Activated CD4-positive, alpha-beta T cell treated with anti-CD3 and anti-CD28 coated beads, Interleukin-2, Interleukin-6, amounts not matched to agents 100 ng/mL and 50 ng/mL, durations not matched to agents 16 hours and 8 hours (primary cell): ENCODE results near the gene WDR18.

Source experiments
- DNase-seq: peaks from one replicate; pipeline ENCODE4 v3.0.0-alpha.2; 2020

The WDR18 gene

DNA sequence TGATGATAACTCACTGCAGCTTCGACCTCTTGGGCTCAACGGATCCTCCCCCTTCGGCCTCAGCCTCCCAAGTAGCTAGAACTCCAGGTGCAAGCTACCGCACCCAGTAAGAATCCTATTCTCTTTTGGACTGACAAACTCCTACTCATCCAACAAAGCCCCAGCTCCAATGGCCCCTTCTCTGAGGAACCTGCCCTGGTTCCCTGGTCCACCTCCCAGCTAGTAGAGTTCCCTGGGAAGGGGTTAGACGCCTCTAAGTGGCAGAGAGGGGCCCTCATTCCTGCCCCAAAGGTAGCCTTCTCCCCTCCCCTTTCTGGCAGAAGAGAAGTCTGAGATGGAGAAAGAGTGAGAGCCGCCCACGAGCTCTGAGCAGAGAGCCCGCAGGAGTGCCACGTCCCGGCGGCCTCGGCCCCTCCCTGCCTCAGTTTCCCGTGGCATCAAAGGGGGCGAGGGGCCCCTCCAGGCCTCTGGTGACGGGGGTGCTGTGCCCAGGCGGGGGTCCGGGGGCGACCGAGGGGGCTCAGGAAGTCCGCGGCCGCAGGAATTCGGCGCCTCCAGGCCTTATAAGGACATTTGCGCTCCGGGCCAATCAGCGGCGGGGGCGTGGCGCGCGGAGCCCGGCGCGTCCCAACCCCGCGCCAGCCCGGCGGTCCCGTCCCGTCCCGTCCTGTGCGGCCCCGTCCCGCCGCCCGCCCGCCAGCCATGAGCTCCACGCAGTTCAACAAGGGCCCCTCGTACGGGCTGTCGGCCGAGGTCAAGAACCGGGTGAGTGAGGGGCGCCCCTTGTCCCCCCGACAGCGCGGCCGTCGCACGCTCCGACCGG lies 42.0 kb downstream of the WDR18 start, which contains the start of gene CNN2:
CNN2 (plus strand) TSS at position 649 of the 823 bp plus-strand sequence; CDS start at position 703, 54 bp downstream.
- DNase-seq = peak; percentile 75

DNA sequence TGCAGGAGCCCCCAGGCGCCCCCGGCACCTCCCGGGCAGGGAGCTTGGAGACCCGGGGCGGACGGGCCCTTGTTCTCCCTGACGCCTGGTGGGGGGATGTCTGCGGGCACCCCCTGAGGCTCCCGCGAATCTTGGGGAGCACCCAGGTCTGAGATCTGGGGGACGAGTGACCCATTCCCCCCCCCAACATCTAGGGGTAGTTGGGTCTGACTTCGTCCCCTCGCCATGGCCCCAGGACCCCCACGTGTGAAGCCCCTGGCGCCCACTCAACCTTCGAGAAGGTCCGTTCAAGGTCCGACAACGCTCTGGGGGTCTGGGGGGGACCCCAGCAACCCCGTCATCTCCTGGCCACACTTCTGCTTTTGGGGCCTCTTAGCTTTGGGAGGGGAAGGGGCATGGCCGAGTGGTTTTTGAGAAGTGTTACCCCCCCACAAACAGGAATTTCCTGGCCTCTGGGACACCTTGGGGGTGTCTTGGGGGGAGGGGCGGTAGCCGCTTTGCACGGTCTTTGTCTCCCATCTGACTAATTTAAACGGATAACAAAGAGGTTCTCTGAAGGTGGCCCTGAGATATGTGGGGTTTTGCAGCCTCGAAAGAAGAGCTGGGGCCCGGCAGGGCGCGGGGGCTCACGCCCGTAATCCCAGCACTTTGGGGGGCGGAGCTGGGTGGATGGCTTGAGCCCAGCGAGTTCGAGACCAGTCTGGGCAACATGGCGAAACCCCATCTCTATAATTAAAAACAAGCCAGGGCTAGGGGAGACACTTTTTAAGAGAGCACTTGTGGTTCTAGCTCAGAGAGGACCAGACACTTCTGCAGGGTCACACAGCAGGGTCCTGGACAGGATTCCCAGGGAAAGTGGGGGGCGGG lies 42.9 kb downstream of the WDR18 start:
- DNase-seq = peak; percentile 47

DNA sequence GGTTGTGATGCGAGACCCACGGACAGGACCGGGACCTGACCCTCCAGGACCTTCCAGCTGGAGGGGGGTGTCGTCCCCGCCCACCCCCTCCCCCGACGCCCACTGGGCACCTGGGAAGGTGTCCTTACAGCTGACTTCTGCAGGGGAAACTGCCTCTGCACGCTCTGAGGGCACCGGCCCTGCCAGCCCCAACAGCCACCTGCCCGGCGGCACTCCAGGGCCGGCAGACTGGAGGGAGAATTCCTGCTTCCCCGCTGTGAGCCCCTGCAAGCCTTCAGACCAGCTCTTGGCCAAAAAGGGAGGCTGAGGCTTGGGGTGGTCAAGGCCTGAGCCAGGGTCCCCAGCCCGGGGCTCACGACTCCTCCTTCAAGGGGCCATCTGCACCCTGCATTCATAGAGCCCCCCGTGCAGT lies 43.5 kb downstream of the WDR18 start:
- DNase-seq = no peak

DNA sequence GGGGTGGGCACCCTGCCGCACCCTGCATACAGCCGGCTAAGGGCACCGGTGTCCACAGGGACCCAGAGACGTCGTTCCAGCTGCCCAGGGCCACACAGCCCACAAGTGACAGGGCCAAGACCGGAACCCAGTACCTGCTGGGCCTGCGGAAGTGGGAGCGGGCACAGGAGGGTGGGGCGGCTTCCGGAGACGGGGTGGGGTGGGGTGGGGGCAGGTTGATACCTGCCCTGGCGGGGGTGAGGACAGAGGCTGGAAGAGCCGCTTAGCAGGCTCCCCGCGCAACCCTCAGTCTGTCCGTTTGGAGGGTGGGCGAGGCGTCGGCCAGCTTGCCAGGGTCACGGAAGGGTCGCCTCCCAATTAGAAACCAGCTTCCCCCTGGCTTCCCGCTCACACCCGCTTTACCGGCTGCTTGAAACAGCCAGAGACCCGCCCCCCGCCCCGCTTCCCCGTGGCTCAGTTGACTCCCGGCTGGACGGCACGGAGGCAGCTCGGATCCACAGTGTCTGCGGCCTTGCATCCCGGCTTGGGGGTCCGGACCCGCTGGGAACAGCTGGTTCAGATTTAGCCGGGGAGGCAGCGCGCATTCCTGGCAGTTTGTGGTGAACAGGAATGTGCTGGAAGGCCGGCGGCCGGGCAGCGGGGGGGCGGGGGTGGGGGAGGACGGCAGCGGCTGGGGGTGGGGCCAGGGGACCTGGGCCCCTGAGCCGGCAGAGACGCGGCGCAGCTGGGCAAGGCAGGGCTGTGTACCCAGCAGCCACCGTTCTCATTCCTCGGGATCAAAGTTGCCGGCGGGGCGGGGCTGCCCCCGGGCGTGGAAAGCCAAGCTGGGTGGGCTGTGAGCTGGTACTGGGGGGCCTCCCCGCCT lies 44.1 kb downstream of the WDR18 start:
- peak; percentile 71 for DNase-seq

DNA sequence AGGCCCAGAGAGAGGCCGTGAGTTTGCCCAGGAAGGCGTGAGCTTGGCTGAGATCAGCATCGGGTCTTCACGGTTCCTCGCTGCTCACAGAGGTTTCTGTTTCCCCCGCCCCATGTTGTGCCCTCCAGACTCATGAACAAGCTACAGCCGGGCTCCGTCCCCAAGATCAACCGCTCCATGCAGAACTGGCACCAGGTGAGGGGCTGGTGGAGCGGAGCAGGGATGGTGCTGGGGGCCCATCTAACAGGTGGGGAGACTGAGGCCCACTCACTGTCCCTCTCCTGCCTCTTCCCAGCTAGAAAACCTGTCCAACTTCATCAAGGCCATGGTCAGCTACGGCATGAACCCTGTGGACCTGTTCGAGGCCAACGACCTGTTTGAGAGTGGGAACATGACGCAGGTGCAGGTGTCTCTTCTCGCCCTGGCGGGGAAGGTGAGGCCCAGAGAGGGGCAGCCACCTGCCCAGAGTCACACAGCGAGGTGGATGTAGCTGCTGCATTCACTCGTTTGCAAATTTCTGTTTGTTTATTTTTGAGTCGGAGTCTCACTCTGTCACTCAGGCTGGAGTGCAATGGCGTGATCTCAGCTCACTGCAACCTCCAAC lies 48.2 kb downstream of the WDR18 start:
- no peak for DNase-seq

DNA sequence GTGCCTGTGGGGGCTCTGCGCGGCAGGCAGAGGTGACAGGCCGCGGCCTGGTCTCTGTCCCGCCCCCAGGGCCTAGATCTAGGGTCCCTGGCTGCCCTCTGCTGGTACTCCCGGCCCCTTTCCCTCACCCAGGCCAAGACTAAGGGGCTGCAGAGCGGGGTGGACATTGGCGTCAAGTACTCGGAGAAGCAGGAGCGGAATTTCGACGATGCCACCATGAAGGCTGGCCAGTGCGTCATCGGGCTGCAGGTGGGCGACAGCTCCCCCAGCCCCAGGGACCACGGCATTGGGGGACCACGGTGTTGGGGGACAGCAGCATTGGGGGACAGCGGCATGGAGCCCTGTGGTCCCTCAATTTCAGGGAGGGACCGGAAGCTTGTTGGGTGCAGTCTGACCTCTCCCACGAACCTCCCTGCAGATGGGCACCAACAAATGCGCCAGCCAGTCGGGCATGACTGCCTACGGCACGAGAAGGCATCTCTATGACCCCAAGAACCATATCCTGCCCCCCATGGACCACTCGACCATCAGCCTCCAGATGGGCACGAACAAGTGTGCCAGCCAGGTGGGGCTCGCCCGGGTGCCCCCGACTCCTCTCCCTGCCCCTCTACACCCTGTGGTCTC lies 52.0 kb downstream of the WDR18 start:
- DNase-seq = no peak

DNA sequence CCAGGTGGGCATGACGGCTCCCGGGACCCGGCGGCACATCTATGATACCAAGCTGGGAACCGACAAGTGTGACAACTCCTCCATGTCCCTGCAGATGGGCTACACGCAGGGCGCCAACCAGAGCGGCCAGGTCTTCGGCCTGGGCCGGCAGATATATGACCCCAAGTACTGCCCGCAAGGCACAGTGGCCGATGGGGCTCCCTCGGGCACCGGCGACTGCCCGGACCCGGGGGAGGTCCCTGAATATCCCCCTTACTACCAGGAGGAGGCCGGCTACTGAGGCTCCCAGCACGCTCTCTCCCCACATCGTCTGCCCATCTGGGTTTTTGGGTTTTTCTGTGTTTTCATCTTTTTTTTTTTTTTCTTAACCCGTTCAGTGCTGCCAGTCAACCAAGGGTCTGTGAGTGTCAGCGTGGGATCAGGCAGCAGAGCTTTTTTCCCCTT lies 53.5 kb downstream of the WDR18 start:
- DNase-seq = no peak

DNA sequence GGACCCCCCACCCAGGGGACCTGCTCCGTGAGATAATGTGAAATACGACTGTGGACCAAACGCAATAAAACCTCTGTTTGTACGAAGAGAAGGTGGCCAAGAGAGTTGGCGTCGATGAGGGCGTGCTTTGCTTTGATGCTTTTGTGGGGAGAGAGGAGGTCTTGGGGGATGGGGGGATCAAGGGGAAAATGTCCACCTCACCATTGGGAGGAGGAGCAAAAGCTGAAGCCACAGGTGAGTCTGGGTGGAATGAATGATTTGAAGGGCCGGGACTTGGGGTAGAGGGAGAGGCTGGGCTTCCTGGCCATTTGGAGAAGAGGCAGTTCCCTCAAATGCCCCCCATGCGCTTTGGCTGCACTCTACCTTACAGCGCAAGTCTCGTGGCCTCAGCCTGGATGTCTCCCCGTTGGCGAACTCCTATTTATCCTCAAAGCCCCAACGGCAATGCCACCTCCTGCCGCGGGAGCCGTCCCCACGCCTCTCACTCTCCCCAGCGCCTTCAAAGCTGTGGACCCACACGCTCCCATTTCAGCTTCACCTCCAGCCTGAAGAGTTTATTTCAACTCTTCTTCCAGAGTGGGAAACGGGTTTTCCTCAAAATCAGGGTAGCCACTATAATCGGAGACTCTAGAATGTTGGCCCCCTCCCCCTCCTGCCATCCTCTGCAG lies 55.0 kb downstream of the WDR18 start:
- no peak for DNase-seq

DNA sequence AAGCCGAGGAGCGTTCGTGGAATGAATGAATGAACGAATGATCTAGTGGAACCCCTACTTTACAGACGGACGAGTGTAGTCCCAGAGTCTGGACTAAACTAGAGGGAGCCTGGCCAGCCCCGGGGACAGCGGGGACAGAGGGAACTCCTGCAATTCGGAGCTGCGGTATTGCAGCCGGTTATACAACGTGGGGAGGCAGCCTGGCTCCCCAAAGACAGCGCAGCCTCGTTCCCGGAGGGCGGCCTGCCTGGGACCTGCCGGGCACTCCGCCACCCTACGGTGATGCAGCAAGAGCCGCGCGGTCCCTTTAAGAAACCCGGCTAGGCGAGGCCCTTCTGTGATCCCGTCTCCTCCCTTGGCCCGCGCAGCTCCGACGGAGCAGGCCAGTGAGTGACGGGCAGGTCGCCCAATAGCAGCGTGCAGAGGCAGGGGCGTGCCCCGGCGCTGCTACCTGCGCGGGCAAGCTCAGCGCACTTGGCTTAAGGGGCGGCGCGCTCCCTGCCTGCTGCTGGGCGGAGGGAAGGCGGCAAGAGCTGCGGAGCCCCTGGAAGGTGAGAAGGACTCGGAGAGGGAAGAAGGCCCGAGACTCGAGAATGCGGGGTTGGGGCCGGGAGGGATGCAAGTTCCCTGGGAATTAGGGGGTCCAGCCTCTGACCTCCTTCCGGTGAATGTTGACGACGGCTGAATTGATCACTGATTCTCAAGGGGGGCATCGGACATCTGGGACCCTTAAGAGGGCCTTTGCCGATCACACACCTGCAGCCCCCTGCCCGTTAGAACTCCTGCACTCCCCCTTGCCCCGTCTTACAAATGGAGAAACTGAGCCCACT lies 55.7 kb downstream of the WDR18 start, which contains the start of gene ABCA7:
ABCA7 (plus strand) TSS at position 462 of the 830 bp plus-strand sequence. CDS start 1,255 bp downstream, outside the sequence.
- peak; percentile 100 for DNase-seq

DNA sequence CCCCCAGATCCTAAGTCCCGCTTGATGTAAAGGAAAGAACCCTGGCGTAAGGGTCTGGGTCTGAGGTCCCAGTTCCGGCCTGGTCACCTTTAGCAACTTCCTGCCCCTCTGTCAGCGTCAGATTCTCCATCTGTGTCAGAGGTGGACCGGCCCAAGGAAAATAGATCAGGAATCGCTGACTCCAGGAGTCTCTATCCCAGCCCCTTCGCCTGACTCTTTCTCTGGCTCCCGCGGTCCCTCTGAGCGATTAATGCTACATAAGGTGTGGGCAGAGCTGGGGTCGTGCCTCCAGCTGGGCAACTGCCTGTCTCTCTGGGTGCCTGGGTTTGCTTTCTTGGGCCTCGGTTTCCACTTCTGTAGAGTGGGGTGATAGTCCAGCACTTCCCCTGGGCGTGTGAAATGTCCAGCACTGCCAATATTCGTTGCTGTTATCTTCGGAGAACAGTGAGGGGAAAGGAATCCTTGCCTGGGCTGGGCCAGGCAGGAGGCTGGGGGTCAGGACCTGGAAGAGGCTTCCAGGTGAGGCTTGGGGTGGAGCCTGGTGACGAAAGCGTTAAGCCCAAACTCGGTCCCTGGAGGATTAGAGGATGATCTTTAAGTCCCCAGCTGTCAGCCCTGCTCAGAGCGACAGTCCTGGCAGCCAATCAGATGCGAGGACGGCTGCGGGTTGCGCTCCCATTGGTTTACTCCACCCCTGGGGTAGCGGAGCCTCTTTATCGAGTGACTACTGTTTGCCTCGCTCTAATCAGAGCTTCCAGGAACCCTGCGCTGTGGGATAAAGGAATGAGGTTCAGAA lies 56.5 kb downstream of the WDR18 start:
- peak; percentile 94 for DNase-seq

DNA sequence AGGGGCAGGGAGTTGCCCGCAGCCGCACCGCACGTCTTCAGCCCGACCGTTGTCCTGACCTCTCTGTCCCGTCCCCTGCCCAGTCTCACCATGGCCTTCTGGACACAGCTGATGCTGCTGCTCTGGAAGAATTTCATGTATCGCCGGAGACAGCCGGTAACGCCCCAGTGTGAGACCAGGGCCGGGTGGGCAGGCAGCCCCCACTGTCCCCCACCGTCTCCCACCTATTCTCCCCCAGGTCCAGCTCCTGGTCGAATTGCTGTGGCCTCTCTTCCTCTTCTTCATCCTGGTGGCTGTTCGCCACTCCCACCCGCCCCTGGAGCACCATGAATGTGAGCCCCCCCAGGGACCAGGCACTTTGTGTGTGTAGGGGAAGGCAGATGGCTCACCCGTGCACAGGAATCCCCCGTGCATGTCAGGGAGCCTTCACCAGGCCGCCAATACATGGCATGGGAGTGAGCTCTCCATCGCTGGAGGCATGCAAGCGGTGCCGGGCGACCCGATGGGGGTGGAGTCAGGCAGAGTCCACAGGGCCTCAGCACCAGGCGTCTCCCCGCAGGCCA lies 57.2 kb downstream of the WDR18 start:
- DNase-seq = no peak

DNA sequence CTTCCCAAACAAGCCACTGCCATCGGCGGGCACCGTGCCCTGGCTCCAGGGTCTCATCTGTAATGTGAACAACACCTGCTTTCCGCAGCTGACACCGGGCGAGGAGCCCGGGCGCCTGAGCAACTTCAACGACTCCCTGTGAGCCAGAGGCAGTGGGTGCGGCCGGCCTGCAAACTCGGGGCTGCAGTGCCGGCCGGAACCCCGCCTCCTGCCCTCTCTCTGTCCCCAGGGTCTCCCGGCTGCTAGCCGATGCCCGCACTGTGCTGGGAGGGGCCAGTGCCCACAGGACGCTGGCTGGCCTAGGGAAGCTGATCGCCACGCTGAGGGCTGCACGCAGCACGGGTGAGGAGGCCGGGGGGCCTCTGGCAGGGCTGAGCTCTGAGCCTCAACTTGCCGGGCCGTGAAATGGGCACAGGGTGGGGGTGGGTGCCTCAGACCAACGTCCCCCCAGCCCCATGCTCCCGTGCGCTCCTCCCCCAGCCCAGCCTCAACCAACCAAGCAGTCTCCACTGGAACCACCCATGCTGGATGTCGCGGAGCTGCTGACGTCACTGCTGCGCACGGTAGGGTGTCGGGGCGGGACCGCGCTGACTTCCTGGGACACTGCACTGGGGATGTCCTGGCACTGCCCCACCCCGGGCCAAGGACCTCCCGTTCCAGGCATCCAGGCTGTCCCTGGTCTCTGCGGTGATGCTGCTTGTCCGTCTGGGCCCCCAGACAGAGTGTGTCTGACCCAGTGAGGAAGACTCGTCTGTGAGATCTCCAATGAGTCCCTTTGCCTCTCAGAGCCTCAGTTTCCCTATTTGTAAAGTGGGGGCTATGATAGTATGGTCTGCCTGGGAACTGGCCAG lies 57.9 kb downstream of the WDR18 start:
- no peak for DNase-seq

DNA sequence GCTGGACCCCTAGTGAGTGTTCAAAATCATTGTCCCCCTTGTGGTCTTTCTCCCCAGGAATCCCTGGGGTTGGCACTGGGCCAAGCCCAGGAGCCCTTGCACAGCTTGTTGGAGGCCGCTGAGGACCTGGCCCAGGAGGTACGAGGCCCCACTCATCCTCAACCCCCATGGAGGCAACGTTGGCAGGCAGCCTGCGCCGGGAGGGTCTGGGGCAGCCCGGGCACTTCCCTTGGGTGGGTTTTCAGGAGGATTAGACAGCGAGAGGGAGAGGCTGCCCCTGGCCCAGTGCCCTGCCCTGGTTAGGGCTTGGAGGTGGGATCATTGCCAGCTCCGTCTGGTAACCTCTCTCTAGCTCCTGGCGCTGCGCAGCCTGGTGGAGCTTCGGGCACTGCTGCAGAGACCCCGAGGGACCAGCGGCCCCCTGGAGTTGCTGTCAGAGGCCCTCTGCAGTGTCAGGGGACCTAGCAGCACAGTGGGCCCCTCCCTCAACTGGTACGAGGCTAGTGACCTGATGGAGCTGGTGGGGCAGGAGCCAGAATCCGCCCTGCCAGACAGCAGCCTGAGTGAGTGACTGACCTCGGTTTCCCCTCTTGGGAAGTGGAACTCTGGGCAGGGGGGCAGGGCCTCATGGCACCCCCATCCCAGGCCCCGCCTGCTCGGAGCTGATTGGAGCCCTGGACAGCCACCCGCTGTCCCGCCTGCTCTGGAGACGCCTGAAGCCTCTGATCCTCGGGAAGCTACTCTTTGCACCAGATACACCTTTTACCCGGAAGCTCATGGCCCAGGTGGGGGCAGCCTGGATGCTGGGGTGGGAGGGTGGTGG lies 58.8 kb downstream of the WDR18 start:
- no peak for DNase-seq
